Stimulated activated CD8-positive, alpha-beta memory T cell treated with anti-CD3 and anti-CD28 coated beads, Interleukin-12 subunit alpha, Interleukin-12 subunit beta, amount 100 ng/mL, for 24 hours (primary cell): Measurements from ENCODE around the gene TTLL10.

Experiments
- DNase-seq: peaks from one replicate; pipeline ENCODE4 v3.0.0-alpha.2; 2020; ENCODE audit errors: extremely low read depth

TTLL10 gene

GRCh38 chr1:1157914-1158710, 15.6 kb upstream of the TTLL10 start:
- DNase-seq = no peak

GRCh38 chr1:1160281-1160930, 13.3 kb upstream of the TTLL10 start:
- DNase-seq = no peak

GRCh38 chr1:1161078-1161682, 12.5 kb upstream of the TTLL10 start:
- DNase-seq = no peak

GRCh38 chr1:1161683-1162079, 12.0 kb upstream of the TTLL10 start:
- DNase-seq = no peak

- no peak for DNase-seq
Observed at GRCh38 chr1:1162597-1163537, 10.8 kb upstream of the TTLL10 start.

- no peak for DNase-seq
Observed at GRCh38 chr1:1163538-1164070, 10.1 kb upstream of the TTLL10 start.

GRCh38 chr1:1164361-1164700, 9.3 kb upstream of the TTLL10 start:
- DNase-seq = no peak

- DNase-seq = no peak
Observed at GRCh38 chr1:1164701-1165451, 8.8 kb upstream of the TTLL10 start.

GRCh38 chr1:1165485-1165884, 8.2 kb upstream of the TTLL10 start:
- no peak for DNase-seq

- no peak for DNase-seq
Observed at GRCh38 chr1:1165900-1166421, 7.7 kb upstream of the TTLL10 start.

GRCh38 chr1:1166642-1167397, 6.9 kb upstream of the TTLL10 start:
- DNase-seq = no peak

- DNase-seq = no peak
Observed at GRCh38 chr1:1167398-1167821, 6.3 kb upstream of the TTLL10 start.

GRCh38 chr1:1167841-1168450, 5.7 kb upstream of the TTLL10 start:
- DNase-seq = no peak

GRCh38 chr1:1168451-1169411, 4.9 kb upstream of the TTLL10 start:
- DNase-seq = no peak

- no peak for DNase-seq
Observed at GRCh38 chr1:1169429-1170214, 4.1 kb upstream of the TTLL10 start.

GRCh38 chr1:1170215-1171091, 3.2 kb upstream of the TTLL10 start:
- DNase-seq = no peak

- DNase-seq = no peak
Observed at GRCh38 chr1:1171161-1171545, 2.5 kb upstream of the TTLL10 start.
